Tibial nerve (tissue), 4 donors: ENCODE data around the gene ACBD3. TPM values are rescaled to one million over a fixed set of nuclear protein-coding genes. Genes with fewer than 3 reads are reported as not detected.

Experiments
- DNase-seq, 2 donors: peaks; one replicate each; pipeline ENCODE4 v3.0.0-alpha.2; 2019; ENCODE audit warnings: low spot score in 2 of 2
- H3K27ac ChIP-seq, 4 donors: fragments of 200-600 bp; sonication (generic) in 3 of 4; one replicate each; pipeline ENCODE4 v1.5.1; 2017 to 2019; ENCODE audit warnings: mild to moderate bottlenecking in 1 of 4
- H3K27me3 ChIP-seq, 2 donors: fragments of 200-600 bp; sonication (generic) in 1 of 2; one replicate each; pipeline versions ENCODE4 v1.5.1 to v1.6.0; 2017 to 2019
- H3K36me3 ChIP-seq, 3 donors: fragments of 200-600 bp; sonication (generic); one replicate each; pipeline ENCODE4 v1.5.1; 2018 to 2019
- H3K4me1 ChIP-seq, 4 donors: fragments of 200-600 bp; sonication (generic) in 3 of 4; one replicate each; pipeline ENCODE4 v1.5.1; 2017 to 2019
- H3K4me3 ChIP-seq, 4 donors: fragments of 200-600 bp; sonication (generic) in 3 of 4; one replicate each; pipeline ENCODE4 v1.5.1; 2017 to 2019; ENCODE audit warnings: mild to moderate bottlenecking in 1 of 4, moderate library complexity in 1 of 4
- H3K9me3 ChIP-seq, 4 donors: fragments of 200-600 bp; sonication (generic) in 3 of 4; one replicate each; pipeline ENCODE4 v1.5.1; 2017 to 2019
- CTCF ChIP-seq, 5 experiments: fragments of 200-600 bp in 3 of 5; fragments of 450-650 bp in 2 of 5; sonication (generic) in 3 of 5; IDR thresholded peaks; one replicate each; pipeline ENCODE4 v1.5.1; 2016 to 2019; ENCODE audit warnings: antibody characterized with exemption in 5 of 5, mild to moderate bottlenecking in 3 of 5, moderate library complexity in 2 of 5
- EP300 ChIP-seq, 2 donors: sonication (generic); formaldehyde crosslinking; IDR thresholded peaks; one replicate each; pipeline ENCODE4 v1.6.1; 2017; ENCODE audit warnings: antibody characterized with exemption in 2 of 2, mild to moderate bottlenecking in 1 of 2
- POLR2A ChIP-seq, 2 donors: fragments of 450-650 bp; IDR thresholded peaks; one replicate each; pipeline ENCODE4 v1.6.1; 2017; ENCODE audit warnings: antibody characterized with exemption in 2 of 2, mild to moderate bottlenecking in 2 of 2, moderate library complexity in 2 of 2
- WGBS, 2 donors: methylation state at CpG; one replicate each; pipeline ENCODE4 v1.1.5; 2018; 5-methylcytosine and 5-hydroxymethylcytosine counted together
- total RNA-seq, 4 donors: library from RNA; depleted of rRNA; stranded (reverse); fragments of >200 nt; gene quantifications; one replicate each; pipeline ENCODE4 v1.1.0, GENCODE V29; 2016

ACBD3 gene
- total RNA-seq, 4 donors from 2014 or later = 41.4 to 54.9 (median 45.4) TPM

GRCh38 chr1:226164154-226164553, 22.4 kb downstream of the ACBD3 start:
- WGBS, 2 donors = 49 to 61% methylated on average over 1 of the region's 1 CpG
- H3K27me3 ChIP-seq = no peaks in the 10 kb centered on the region
- no peak overlapping the region for H3K4me3 ChIP-seq
- DNase-seq = no peak
- H3K36me3 ChIP-seq = peaks cover 0 to 67% (median 23%) of the 10 kb centered on the region in 3 donors
- TF ChIP-seq CTCF (IDR thresholded peaks at IDR 0.05) = no peak
- no peak for TF ChIP-seq EP300 (IDR thresholded peaks at IDR 0.05)
- TF ChIP-seq POLR2A (IDR thresholded peaks at IDR 0.05) = no peak
- no peak overlapping the region for H3K27ac ChIP-seq
- H3K4me1 ChIP-seq = no peaks in the 10 kb centered on the region
- H3K9me3 ChIP-seq = no peaks in the 10 kb centered on the region

DNA sequence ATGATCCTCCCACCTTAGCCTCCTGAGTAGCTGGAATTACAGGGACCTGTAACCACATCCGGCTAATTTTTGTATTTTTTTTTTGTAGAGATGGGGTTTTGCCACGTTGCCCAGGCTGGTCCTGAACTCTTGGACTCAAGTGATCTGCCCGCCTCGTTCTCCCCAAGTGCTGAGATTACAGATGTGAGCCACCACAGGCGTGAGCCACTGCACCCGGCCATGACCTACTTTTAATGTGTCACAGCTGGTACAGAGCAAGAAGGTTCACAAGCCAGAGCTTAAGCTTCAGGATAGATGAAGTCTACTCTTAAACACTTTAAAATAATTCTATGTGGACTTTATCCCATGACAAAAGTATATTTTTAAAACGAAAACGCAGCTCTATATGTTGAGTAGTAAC, 23.6 kb downstream of the ACBD3 start:
- no peak for TF ChIP-seq POLR2A (IDR thresholded peaks at IDR 0.05)
- TF ChIP-seq CTCF (IDR thresholded peaks at IDR 0.05) = no peak
- no peak for TF ChIP-seq EP300 (IDR thresholded peaks at IDR 0.05)
- Histone ChIP-seq H3K27ac (no peak overlapping the region), H3K27me3 (no peaks in the 10 kb centered on the region), H3K4me1 (no peaks in the 10 kb centered on the region), H3K9me3 (no peaks in the 10 kb centered on the region), H3K4me3 (no peak overlapping the region), H3K36me3 (peaks cover 0 to 79% (median 25%) of the 10 kb centered on the region in 3 donors)
- WGBS, 2 donors = 85 to 87% methylated on average over 8 of the region's 8 CpGs
- DNase-seq = no peak

- 92 to 93% methylated on average over 7 of the region's 7 CpGs for WGBS, 2 donors
- Histone ChIP-seq H3K27me3 (no peaks in the 10 kb centered on the region), H3K36me3 (peaks cover 0 to 81% (median 19%) of the 10 kb centered on the region in 3 donors), H3K4me3 (no peak overlapping the region), H3K4me1 (no peaks in the 10 kb centered on the region), H3K27ac (no peak overlapping the region), H3K9me3 (no peaks in the 10 kb centered on the region)
- no peak for TF ChIP-seq POLR2A (IDR thresholded peaks at IDR 0.05)
- DNase-seq = no peak
Observed at GRCh38 chr1:226158983-226159382, 27.6 kb downstream of the ACBD3 start.

GRCh38 chr1:226158457-226158856, 28.1 kb downstream of the ACBD3 start:
- no peaks in the 10 kb centered on the region for H3K27me3 ChIP-seq
- H3K4me3 ChIP-seq = no peak overlapping the region
- H3K9me3 ChIP-seq = no peaks in the 10 kb centered on the region
- H3K4me1 ChIP-seq = no peaks in the 10 kb centered on the region
- TF ChIP-seq CTCF (IDR thresholded peaks at IDR 0.05) (no peak), POLR2A (IDR thresholded peaks at IDR 0.05) (no peak), EP300 (IDR thresholded peaks at IDR 0.05) (no peak)
- no peak for DNase-seq
- 94 to 96% methylated on average over 1 of the region's 1 CpG for WGBS, 2 donors
- H3K27ac ChIP-seq = no peak overlapping the region
- H3K36me3 ChIP-seq = peaks cover 0 to 81% (median 16%) of the 10 kb centered on the region in 3 donors

- H3K27ac ChIP-seq = no peak overlapping the region
- no peaks in the 10 kb centered on the region for H3K27me3 ChIP-seq
- no peak for DNase-seq
- H3K4me1 ChIP-seq = no peaks in the 10 kb centered on the region
- 88 to 93% methylated on average over 1 of the region's 1 CpG for WGBS, 2 donors
- no peak overlapping the region for H3K4me3 ChIP-seq
- no peaks in the 10 kb centered on the region for H3K9me3 ChIP-seq
- H3K36me3 ChIP-seq = peaks cover 0 to 80% (median 14%) of the 10 kb centered on the region in 3 donors
- TF ChIP-seq EP300 (IDR thresholded peaks at IDR 0.05) (no peak), POLR2A (IDR thresholded peaks at IDR 0.05) (no peak), CTCF (IDR thresholded peaks at IDR 0.05) (no peak)
Observed at GRCh38 chr1:226157761-226158316, 28.7 kb downstream of the ACBD3 start.

DNA sequence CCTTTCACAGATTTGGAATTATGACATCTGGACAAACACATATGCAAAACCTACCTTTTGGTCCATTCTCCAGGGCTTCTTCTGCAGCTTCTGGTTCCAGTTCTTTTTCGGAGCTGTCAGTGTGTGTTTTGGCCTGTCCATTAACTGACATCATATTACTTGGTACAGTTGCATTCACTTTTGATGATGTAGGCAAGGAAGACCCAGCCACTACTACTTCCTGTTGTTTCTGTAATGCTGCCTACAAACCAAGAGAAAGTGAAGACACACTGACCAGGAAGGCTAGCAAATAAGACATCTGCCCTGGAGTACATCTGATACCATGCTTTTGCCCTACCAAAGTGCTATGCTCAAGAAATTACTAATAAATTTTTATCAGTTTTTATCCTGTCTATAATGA, 31.9 kb downstream of the ACBD3 start:
- DNase-seq = no peak
- H3K27me3 ChIP-seq = no peaks in the 10 kb centered on the region
- no peaks in the 10 kb centered on the region for H3K9me3 ChIP-seq
- H3K36me3 ChIP-seq = peaks cover 0 to 76% (median 7%) of the 10 kb centered on the region in 3 donors
- 58 to 64% methylated on average over 1 of the region's 1 CpG for WGBS, 2 donors
- no peak for TF ChIP-seq POLR2A (IDR thresholded peaks at IDR 0.05)
- TF ChIP-seq EP300 (IDR thresholded peaks at IDR 0.05) = no peak
- TF ChIP-seq CTCF (IDR thresholded peaks at IDR 0.05) = no peak
- H3K4me3 ChIP-seq = no peak overlapping the region
- no peak overlapping the region for H3K27ac ChIP-seq
- no peaks in the 10 kb centered on the region for H3K4me1 ChIP-seq
